Kidney epithelial cell (primary cell): ENCODE measurements around the gene DMRT1. TPM values are rescaled to one million over a fixed set of nuclear protein-coding genes. Genes with fewer than 3 reads are reported as not detected.
A peak's percentile ranks its signal among the peaks of the same experiment; 100 is the strongest.

Source experiments
- DNase-seq: peaks from one replicate; pipeline ENCODE4 v3.0.0-alpha.2; 2010; ENCODE audit warnings: low read depth
- H3K27me3 ChIP-seq: 2 replicates; pipeline ENCODE4 v1.6.0; 2011; ENCODE audit warnings: low read length; ENCODE audit not compliant: control insufficient read depth, insufficient read depth
- H3K36me3 ChIP-seq: 2 replicates; pipeline ENCODE4 v1.5.1; 2011; ENCODE audit warnings: low read length; ENCODE audit not compliant: control insufficient read depth, insufficient read depth
- H3K4me3 ChIP-seq: 2 replicates; pipeline ENCODE4 v1.5.1; 2011; ENCODE audit warnings: low read depth, mild to moderate bottlenecking, control low read depth, low read length
- total RNA-seq: library from RNA; depleted of rRNA; stranded (reverse); fragments of >200 nt; gene quantifications from 2 replicates; pipeline ENCODE4 v1.2.3, GENCODE V29; 2015
- TF ChIP-seq, protein P1 (sequence below): IDR thresholded peaks from 2 replicates; pipeline ENCODE4 v1.5.1; 2011; ENCODE audit warnings: mild to moderate bottlenecking, moderate library complexity, low read length, control low read depth, inconsistent platforms; ENCODE audit not compliant: insufficient read depth, poor library complexity, severe bottlenecking

The DMRT1 gene
- total RNA-seq, 1 donor from 2014 or later: 0.08 TPM

DNA sequence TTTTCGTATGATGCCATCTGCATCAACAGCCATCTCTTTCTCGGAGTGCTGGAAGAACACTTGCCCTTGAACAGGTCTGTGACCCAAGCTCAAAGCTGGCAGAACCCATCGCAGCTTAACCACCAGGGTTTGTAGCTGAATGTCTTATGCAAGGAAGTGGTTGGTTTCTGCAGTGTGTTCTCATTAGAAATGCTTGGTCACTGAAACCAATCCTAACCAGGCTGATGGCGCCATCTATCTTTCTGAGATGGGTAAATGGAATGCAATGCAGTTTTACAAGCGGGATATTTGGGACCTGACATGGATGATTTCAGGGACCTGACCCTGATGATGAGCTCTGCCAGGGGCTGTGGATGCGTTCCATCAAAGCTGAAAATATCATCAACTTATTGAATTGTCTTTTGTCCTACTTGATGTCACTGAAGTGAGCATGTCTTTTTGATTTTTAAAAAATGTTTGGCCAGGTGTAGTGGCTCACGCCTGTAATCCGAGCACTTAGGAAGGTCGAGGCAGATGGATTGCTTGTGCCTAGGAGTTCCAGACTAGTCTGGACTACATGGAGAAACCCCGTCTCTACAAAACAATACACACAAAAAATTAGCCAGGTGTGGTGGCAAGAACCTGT lies 163.7 kb downstream of the DMRT1 start:
- TF ChIP-seq, protein P1, sequence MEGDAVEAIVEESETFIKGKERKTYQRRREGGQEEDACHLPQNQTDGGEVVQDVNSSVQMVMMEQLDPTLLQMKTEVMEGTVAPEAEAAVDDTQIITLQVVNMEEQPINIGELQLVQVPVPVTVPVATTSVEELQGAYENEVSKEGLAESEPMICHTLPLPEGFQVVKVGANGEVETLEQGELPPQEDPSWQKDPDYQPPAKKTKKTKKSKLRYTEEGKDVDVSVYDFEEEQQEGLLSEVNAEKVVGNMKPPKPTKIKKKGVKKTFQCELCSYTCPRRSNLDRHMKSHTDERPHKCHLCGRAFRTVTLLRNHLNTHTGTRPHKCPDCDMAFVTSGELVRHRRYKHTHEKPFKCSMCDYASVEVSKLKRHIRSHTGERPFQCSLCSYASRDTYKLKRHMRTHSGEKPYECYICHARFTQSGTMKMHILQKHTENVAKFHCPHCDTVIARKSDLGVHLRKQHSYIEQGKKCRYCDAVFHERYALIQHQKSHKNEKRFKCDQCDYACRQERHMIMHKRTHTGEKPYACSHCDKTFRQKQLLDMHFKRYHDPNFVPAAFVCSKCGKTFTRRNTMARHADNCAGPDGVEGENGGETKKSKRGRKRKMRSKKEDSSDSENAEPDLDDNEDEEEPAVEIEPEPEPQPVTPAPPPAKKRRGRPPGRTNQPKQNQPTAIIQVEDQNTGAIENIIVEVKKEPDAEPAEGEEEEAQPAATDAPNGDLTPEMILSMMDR: peak; percentile 62
- Histone ChIP-seq H3K27me3 (no peaks in the 10 kb centered on the region), H3K36me3 (no peaks in the 10 kb centered on the region), H3K4me3 (no peak overlapping the region)
- no peak for DNase-seq

DNA sequence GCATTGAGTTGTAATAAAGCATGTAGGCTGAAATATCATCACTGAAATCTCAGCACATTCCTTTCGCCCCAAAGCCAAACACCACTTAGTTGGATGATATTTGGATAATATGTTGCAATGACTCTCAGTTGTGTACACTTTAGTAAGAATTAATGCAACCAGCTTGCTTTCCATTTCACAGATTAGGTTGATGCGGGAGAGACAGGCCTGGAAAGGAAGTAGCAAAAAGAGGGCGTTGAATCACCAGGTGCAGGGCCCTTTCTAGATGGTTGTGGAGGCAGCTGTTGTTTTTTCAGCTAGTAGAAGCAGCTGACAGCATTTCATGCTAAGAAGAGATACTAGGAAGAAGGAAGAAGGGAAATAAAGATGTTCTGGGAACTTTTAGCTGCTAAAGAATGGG lies 165.8 kb downstream of the DMRT1 start:
- Histone ChIP-seq H3K4me3 (no peak overlapping the region), H3K27me3 (no peaks in the 10 kb centered on the region), H3K36me3 (no peaks in the 10 kb centered on the region)
- TF ChIP-seq, protein P1: no peak
- no peak for DNase-seq

DNA sequence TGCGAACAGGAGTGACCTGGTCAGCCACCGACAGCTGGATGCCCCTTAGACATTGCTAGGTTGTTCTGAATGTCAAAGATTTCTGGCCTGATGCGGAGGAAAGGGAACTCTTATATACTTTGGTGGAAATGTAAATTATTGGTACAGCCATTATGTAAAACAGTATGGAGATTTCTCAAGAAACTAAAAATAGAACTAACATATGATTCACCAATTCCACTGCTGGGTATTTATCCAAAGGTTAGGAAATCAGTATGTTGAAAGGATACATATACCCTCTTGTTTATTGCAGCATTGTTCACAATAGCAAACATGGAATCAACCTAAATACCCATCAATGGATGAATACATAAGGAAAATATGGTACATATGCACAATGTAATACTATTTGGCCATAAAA lies 166.7 kb downstream of the DMRT1 start:
- Histone ChIP-seq H3K27me3 (no peaks in the 10 kb centered on the region), H3K4me3 (no peak overlapping the region), H3K36me3 (no peaks in the 10 kb centered on the region)
- TF ChIP-seq, protein P1: no peak
- DNase-seq: no peak

DNA sequence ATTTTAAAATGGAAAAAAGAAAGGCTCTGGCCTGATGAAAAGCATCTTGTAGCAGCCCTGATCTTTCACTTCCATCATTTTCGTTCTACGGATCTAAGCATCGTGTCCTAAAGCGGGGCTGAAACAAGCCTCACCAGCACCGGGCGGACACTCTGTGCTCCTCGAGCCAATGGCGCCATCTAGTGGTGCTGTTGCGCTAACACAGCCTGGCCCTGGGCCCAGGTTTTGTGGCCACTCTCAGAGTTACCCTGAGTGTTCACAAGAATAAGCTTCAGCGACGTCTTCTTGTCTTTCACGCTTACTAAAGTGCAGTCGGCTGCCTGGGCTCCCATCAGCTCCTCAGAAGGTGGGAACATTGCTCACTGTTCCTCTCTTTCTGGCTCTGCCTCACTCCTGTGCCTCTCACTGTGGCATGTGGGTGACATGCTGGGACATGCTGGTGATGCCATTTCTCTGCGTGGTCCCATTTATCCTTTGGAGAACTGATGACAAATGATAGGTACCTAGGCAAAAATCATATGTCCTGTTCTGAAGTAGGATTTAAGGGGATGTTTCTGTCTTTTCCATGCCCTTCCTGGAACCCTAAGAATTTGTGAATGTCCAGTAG lies 167.7 kb downstream of the DMRT1 start:
- DNase-seq: peak; percentile 10
- no peak overlapping the region for H3K4me3 ChIP-seq
- no peaks in the 10 kb centered on the region for H3K27me3 ChIP-seq
- TF ChIP-seq, protein P1: peak; percentile 97
- H3K36me3 ChIP-seq: no peaks in the 10 kb centered on the region

DNA sequence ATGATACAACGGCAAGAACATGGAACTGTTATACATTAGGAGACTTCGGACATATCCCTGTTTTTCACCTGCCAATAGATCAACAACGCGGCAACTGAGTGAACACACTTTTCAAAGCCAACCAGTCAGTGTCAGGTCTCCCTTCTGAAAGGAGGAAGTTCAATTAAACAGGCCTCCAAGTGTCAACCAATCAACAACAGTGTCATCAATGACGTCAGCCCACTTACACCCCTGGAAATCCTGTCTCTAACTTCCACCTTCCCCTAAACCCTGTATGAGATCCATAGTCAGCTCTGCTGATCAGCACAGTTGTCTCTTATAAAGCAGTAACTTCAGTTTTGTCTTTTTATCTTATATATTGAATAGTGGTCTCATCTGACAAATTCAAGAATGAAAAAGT lies 171.5 kb downstream of the DMRT1 start:
- H3K27me3 ChIP-seq: no peaks in the 10 kb centered on the region
- no peak overlapping the region for H3K4me3 ChIP-seq
- DNase-seq: no peak
- H3K36me3 ChIP-seq: no peaks in the 10 kb centered on the region
- TF ChIP-seq, protein P1: no peak

DNA sequence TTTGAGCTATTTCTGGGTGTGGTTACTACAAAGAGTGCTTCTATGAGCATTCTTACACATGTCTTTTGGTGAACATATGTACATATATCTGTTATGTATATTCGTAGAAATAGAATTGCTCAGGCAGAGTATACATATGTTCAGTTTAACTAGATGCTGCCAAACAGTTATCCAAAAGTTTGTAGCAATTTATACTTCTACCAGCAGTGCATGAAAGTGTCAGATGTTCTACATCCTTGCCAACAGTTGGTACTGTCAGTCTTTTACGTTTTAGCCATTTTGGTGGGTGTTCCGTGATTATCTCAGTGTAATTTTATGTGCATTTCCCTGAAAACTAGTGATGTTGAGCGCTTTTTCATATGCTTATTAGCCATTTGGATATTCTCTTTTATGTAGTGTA lies 172.7 kb downstream of the DMRT1 start:
- DNase-seq: no peak
- Histone ChIP-seq H3K36me3 (no peaks in the 10 kb centered on the region), H3K4me3 (no peak overlapping the region), H3K27me3 (no peaks in the 10 kb centered on the region)
- TF ChIP-seq, protein P1: no peak
